Parathyroid adenoma (tissue), 2 donors: ENCODE data around the gene CACNG5.
A peak's percentile ranks its signal among the peaks of the same experiment; 100 is the strongest.

ENCODE experiments used
- H2AFZ ChIP-seq: fragments of 300-600 bp; sonication (generic); one replicate; pipeline ENCODE4 v1.7.0; 2017; ENCODE audit warnings: antibody characterized with exemption, mild to moderate bottlenecking
- H3K27ac ChIP-seq: fragments of 300-600 bp; sonication (generic); one replicate; pipeline ENCODE4 v1.7.0; 2017
- H3K27me3 ChIP-seq: fragments of 300-600 bp; sonication (generic); one replicate; pipeline ENCODE4 v1.7.0; 2017; ENCODE audit warnings: low read length; ENCODE audit not compliant: control insufficient read depth, insufficient read depth
- H3K36me3 ChIP-seq: fragments of 300-600 bp; sonication (generic); one replicate; pipeline ENCODE4 v1.7.0; 2017; ENCODE audit warnings: low read length; ENCODE audit not compliant: control insufficient read depth, insufficient read depth
- H3K4me1 ChIP-seq: fragments of 300-600 bp; sonication (generic); one replicate; pipeline ENCODE4 v1.7.0; 2017; ENCODE audit warnings: control low read depth
- H3K4me2 ChIP-seq: fragments of 300-600 bp; sonication (generic); one replicate; pipeline ENCODE4 v1.7.0; 2017; ENCODE audit warnings: low read length
- H3K4me3 ChIP-seq: fragments of 300-600 bp; sonication (generic); one replicate; pipeline ENCODE4 v1.7.0; 2017; ENCODE audit warnings: low read depth, low read length
- H3K79me2 ChIP-seq: fragments of 300-600 bp; sonication (generic); one replicate; pipeline ENCODE4 v1.7.0; 2017; ENCODE audit warnings: control low read depth
- H3K9ac ChIP-seq: fragments of 300-600 bp; sonication (generic); one replicate; pipeline ENCODE4 v1.7.0; 2017; ENCODE audit warnings: mild to moderate bottlenecking
- H3K9me3 ChIP-seq: fragments of 300-600 bp; sonication (generic); one replicate; pipeline ENCODE4 v1.7.0; 2017; ENCODE audit warnings: low read length; ENCODE audit not compliant: control insufficient read depth
- TF ChIP-seq, protein P1 (sequence below): fragments of 300-600 bp; sonication (generic); IDR thresholded peaks from one replicate; pipeline ENCODE4 v1.7.0; 2017; ENCODE audit warnings: antibody characterized with exemption, mild to moderate bottlenecking
- donor health status: primary hyperparathyroidism.

The CACNG5 gene

DNA sequence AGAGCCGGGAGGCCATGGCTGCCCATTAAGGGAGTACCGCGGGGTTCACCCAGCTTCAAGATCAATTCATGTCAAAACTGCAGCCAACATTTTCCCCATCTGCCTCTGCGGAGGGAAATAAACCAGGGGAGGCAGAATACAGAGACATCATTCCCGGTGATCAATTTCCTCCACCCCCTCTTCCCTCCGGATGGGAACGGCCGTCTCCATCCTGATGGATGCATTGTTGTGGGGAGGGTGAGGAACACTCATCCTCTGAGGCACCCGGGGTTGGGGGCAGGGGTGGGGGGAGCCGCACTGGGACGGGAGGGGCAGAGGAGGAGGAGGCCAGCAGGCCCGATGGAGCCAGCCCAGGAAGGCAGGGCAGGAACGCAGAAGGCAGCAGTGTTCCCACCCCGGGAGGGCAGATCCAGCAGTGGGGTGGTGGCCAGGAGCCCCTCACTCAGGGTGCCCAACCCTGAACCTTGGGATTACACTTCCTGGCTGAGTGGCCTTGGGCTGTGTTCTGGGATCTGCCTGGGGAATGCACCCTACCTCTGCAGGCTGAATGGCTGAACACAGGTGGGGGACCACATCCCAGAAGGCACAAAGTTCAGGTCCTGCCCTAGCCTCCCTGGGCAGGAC is 14.2 kb downstream of the CACNG5 start:
- TF ChIP-seq, protein P1, sequence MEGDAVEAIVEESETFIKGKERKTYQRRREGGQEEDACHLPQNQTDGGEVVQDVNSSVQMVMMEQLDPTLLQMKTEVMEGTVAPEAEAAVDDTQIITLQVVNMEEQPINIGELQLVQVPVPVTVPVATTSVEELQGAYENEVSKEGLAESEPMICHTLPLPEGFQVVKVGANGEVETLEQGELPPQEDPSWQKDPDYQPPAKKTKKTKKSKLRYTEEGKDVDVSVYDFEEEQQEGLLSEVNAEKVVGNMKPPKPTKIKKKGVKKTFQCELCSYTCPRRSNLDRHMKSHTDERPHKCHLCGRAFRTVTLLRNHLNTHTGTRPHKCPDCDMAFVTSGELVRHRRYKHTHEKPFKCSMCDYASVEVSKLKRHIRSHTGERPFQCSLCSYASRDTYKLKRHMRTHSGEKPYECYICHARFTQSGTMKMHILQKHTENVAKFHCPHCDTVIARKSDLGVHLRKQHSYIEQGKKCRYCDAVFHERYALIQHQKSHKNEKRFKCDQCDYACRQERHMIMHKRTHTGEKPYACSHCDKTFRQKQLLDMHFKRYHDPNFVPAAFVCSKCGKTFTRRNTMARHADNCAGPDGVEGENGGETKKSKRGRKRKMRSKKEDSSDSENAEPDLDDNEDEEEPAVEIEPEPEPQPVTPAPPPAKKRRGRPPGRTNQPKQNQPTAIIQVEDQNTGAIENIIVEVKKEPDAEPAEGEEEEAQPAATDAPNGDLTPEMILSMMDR, result no peak
- no peaks in the 10 kb centered on the region for H3K36me3 ChIP-seq
- no peaks in the 10 kb centered on the region for H3K4me1 ChIP-seq
- H3K27me3 ChIP-seq, result no peaks in the 10 kb centered on the region
- no peak overlapping the region for H3K27ac ChIP-seq
- no peaks in the 10 kb centered on the region for H3K79me2 ChIP-seq
- no peak overlapping the region for H3K9ac ChIP-seq
- no peak overlapping the region for H2AFZ ChIP-seq
- H3K4me3 ChIP-seq, result no peak overlapping the region
- no peaks in the 10 kb centered on the region for H3K9me3 ChIP-seq
- H3K4me2 ChIP-seq, result no peak overlapping the region

DNA sequence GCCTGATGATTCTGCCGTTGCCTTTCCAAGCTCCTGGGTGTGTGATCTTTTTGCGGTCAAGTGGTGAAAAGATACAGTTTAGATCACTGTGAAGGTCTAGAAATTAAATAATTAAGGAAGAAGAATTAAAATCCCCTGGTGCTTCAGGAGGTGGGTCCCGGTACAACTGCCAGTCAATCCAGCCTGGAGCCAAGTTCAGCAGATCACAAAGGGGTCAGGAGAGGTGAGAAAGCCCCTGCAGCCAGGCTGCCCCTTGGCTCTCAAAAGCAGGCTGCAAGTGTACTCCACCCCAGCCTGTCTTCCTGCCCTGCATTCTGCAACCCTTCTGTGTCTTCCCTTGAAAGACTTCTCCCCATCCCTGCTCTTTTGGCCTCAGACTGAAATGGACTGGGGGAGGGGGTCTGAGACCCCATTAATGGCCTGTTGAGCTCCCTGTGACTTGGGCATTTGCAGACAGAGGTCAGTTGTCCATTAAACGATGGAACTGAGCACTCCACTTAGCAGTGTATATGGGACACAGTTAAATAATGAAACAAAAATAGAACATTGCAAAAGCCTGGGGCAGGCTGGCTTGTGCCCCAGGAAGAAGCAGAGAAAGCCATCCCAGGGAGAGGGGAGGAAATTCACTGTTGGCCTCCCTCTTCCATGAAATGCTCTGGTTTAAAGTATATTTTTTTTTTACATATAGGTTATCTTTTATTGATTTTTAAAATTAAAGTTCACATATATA is 15.1 kb downstream of the CACNG5 start:
- H3K36me3 ChIP-seq, result no peaks in the 10 kb centered on the region
- TF ChIP-seq, protein P1, result no peak
- no peak overlapping the region for H3K9ac ChIP-seq
- no peaks in the 10 kb centered on the region for H3K79me2 ChIP-seq
- H3K4me2 ChIP-seq, result no peak overlapping the region
- H3K4me1 ChIP-seq, result no peaks in the 10 kb centered on the region
- H3K4me3 ChIP-seq, result no peak overlapping the region
- H3K9me3 ChIP-seq, result no peaks in the 10 kb centered on the region
- H3K27me3 ChIP-seq, result no peaks in the 10 kb centered on the region
- H3K27ac ChIP-seq, result no peak overlapping the region
- H2AFZ ChIP-seq, result no peak overlapping the region

DNA sequence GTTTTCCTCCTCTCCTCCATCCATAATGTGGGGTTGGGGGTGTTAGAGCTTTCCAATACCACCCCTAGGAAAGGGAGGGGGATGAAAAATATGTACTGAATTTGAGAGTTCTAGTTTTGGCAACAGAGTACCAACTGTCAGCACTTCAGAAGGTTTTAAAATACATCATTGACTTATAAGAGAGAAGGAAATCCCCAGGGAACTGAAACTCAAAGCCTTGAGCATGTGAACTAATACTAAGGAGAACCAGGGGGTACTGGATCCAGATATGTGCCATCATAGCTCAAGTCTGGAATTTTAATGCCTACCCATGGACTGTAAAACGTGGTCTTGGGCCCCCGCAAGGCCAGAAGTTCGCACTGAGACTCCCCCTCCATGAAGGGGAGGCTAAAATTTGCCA is 15.8 kb downstream of the CACNG5 start:
- H3K9ac ChIP-seq, result no peak overlapping the region
- H3K79me2 ChIP-seq, result no peaks in the 10 kb centered on the region
- TF ChIP-seq, protein P1, result no peak
- H3K9me3 ChIP-seq, result no peaks in the 10 kb centered on the region
- no peaks in the 10 kb centered on the region for H3K4me1 ChIP-seq
- H3K4me3 ChIP-seq, result no peak overlapping the region
- H3K27me3 ChIP-seq, result no peaks in the 10 kb centered on the region
- no peak overlapping the region for H3K4me2 ChIP-seq
- no peak overlapping the region for H3K27ac ChIP-seq
- H3K36me3 ChIP-seq, result no peaks in the 10 kb centered on the region
- no peak overlapping the region for H2AFZ ChIP-seq

DNA sequence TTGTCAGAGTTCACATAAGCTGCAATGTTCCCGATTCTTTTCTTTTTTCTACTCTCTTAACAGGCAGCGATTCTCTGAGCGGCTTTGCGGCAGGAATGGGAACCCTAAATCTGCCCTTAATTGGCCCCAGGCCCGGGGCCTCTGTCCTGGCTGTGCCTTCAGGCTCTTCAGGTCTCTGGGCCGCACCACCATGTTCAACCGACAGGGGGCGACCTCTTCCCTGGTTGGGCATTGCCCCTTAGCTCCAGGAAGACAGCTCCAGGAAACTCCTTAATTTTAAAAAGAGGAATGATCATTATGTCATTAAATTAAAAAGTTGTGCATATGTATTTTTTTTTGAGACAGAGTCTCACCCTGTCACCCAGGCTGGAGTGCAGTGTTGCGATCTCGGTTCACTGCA is 20.3 kb downstream of the CACNG5 start:
- H3K4me2 ChIP-seq, result no peak overlapping the region
- H3K4me3 ChIP-seq, result no peak overlapping the region
- no peak overlapping the region for H3K27ac ChIP-seq
- no peaks in the 10 kb centered on the region for H3K79me2 ChIP-seq
- no peak overlapping the region for H3K9ac ChIP-seq
- H2AFZ ChIP-seq, result no peak overlapping the region
- H3K4me1 ChIP-seq, result no peaks in the 10 kb centered on the region
- no peaks in the 10 kb centered on the region for H3K27me3 ChIP-seq
- H3K36me3 ChIP-seq, result no peaks in the 10 kb centered on the region
- TF ChIP-seq, protein P1, result peak; percentile 5
- no peaks in the 10 kb centered on the region for H3K9me3 ChIP-seq
